Neural progenitor cell (in vitro differentiated cells): ENCODE data around the gene UBE2I. TPM values are rescaled to one million over a fixed set of nuclear protein-coding genes. Genes with fewer than 3 reads are reported as not detected.

Experiments used
- DNase-seq: peaks from one replicate; pipeline ENCODE4 v3.0.0-alpha.2; 2016; ENCODE audit warnings: low spot score
- H2AFZ ChIP-seq: fragments of 200-600 bp; sonication (generic); replicated peaks from 2 replicates; pipeline ENCODE4 v1.6.1; 2016; ENCODE audit warnings: antibody characterized with exemption
- H3F3A ChIP-seq: fragments of 200-600 bp; sonication (generic); 2 replicates; pipeline ENCODE4 v1.6.1; 2016; ENCODE audit warnings: antibody characterized with exemption, low read depth
- H3K27ac ChIP-seq: fragments of 200-600 bp; sonication (generic); 2 replicates; pipeline ENCODE4 v1.5.1; 2016; ENCODE audit warnings: mild to moderate bottlenecking
- H3K27me3 ChIP-seq: fragments of 200-600 bp; sonication (generic); 2 replicates; pipeline ENCODE4 v1.6.1; 2016; ENCODE audit warnings: mild to moderate bottlenecking, moderate library complexity
- H3K36me3 ChIP-seq: fragments of 200-600 bp; sonication (generic); 2 replicates; pipeline ENCODE4 v1.5.1; 2016
- H3K4me1 ChIP-seq: fragments of 200-600 bp; sonication (generic); 2 replicates; pipeline ENCODE4 v1.6.1; 2016; ENCODE audit warnings: mixed run types
- H3K4me2 ChIP-seq: fragments of 200-600 bp; sonication (generic); 2 replicates; pipeline ENCODE4 v1.6.1; 2016
- H3K4me3 ChIP-seq: fragments of 200-600 bp; sonication (generic); 2 replicates; pipeline ENCODE4 v1.5.1; 2016
- H3K79me2 ChIP-seq: fragments of 200-600 bp; sonication (generic); 2 replicates; pipeline ENCODE4 v1.6.1; 2016; ENCODE audit warnings: low read depth
- H3K9ac ChIP-seq: fragments of 200-600 bp; sonication (generic); 2 replicates; pipeline ENCODE4 v1.6.1; 2016
- H3K9me3 ChIP-seq: fragments of 200-600 bp; sonication (generic); 2 replicates; pipeline ENCODE4 v1.5.1; 2016; ENCODE audit warnings: low read depth
- H4K20me1 ChIP-seq: fragments of 200-600 bp; sonication (generic); 2 replicates; pipeline ENCODE4 v1.6.1; 2016; ENCODE audit warnings: low read depth
- H3K27ac Mint-ChIP-seq: 3 replicates; pipeline ENCODE4 v1.8.0; 2021; ENCODE audit warnings: mixed read lengths
- H3K27me3 Mint-ChIP-seq: 2 replicates; pipeline ENCODE4 v1.8.0; 2022; ENCODE audit warnings: low read depth, mild to moderate bottlenecking, inconsistent platforms, moderate library complexity, mixed read lengths; ENCODE audit not compliant: insufficient read depth
- H3K36me3 Mint-ChIP-seq: 3 replicates; pipeline ENCODE4 v1.8.0; 2021; ENCODE audit warnings: mixed read lengths
- H3K4me1 Mint-ChIP-seq: 3 replicates; pipeline ENCODE4 v1.8.0; 2021; ENCODE audit warnings: mixed read lengths
- H3K4me3 Mint-ChIP-seq: 3 replicates; pipeline ENCODE4 v1.8.0; 2021; ENCODE audit warnings: mild to moderate bottlenecking, moderate library complexity, mixed read lengths
- H3K9me3 Mint-ChIP-seq: 3 replicates; pipeline ENCODE4 v1.8.0; 2020; ENCODE audit warnings: mixed read lengths
- CTCF ChIP-seq: fragments of 200-600 bp; sonication (generic); IDR thresholded peaks from 2 replicates; pipeline ENCODE4 v1.5.1; 2017; ENCODE audit warnings: antibody characterized with exemption, mild to moderate bottlenecking
- EZH2 ChIP-seq: fragments of 200-600 bp; sonication (generic); IDR thresholded peaks from 2 replicates; pipeline ENCODE4 v1.6.1; 2017; ENCODE audit warnings: antibody characterized with exemption, mild to moderate bottlenecking, moderate library complexity
- EZH2phosphoT487 ChIP-seq: fragments of 200-600 bp; sonication (generic); IDR thresholded peaks from 2 replicates; pipeline ENCODE4 v1.6.1; 2017; ENCODE audit warnings: antibody characterized with exemption
- total RNA-seq: library from RNA; depleted of rRNA; stranded (reverse); fragments of >200 nt; gene quantifications from 2 replicates; pipeline ENCODE4 v1.2.3, GENCODE V29; 2015; ENCODE audit warnings: low replicate concordance

Gene UBE2I
- total RNA-seq, 1 donor from 2014 or later, result 239 TPM

GRCh38 chr16:1306334-1306733 lies 3.1 kb upstream of the UBE2I start:
- Histone ChIP-seq H3F3A (peaks cover 8% of the 10 kb centered on the region), H3K79me2 (peaks cover 16% of the 10 kb centered on the region), H3K36me3 (no peaks in the 10 kb centered on the region), H4K20me1 (peaks cover 15% of the 10 kb centered on the region), H3K27me3 (peaks cover 6% of the 10 kb centered on the region), H3K9ac (no peak overlapping the region), H3K4me1 (peaks cover 6% of the 10 kb centered on the region), H3K9me3 (no peaks in the 10 kb centered on the region), H3K27ac (no peak overlapping the region), H3K4me2 (no peak overlapping the region), H2AFZ (no peak overlapping the region), H3K4me3 (no peak overlapping the region)
- Mint-ChIP-seq H3K4me1 (peaks cover 19% of the 10 kb centered on the region), H3K36me3 (peaks cover 7% of the 10 kb centered on the region), H3K9me3 (no peaks in the 10 kb centered on the region), H3K4me3 (peak overlapping the region; percentile 38), H3K27me3 (peaks cover 11% of the 10 kb centered on the region), H3K27ac (peak overlapping the region; percentile 76)
- TF ChIP-seq EZH2 (no peak), EZH2phosphoT487 (no peak), CTCF (no peak)
- no peak for DNase-seq

- peak overlapping the region; percentile 90 for H3K4me3 Mint-ChIP-seq
- Histone ChIP-seq H3F3A (peaks cover 8% of the 10 kb centered on the region), H3K4me3 (peak overlapping the region; percentile 79), H3K4me1 (peaks cover 11% of the 10 kb centered on the region), H2AFZ (no peak overlapping the region), H3K27ac (peak overlapping the region; percentile 100), H4K20me1 (peaks cover 34% of the 10 kb centered on the region), H3K4me2 (peak overlapping the region; percentile 70), H3K9me3 (no peaks in the 10 kb centered on the region), H3K27me3 (no peaks in the 10 kb centered on the region), H3K79me2 (peaks cover 35% of the 10 kb centered on the region), H3K36me3 (no peaks in the 10 kb centered on the region), H3K9ac (peak overlapping the region; percentile 100)
- H3K27me3 Mint-ChIP-seq, result peaks cover 8% of the 10 kb centered on the region
- DNase-seq, result no peak
- TF ChIP-seq EZH2 (no peak), EZH2phosphoT487 (no peak), CTCF (no peak)
- H3K27ac Mint-ChIP-seq, result peak overlapping the region; percentile 47
- H3K4me1 Mint-ChIP-seq, result peaks cover 20% of the 10 kb centered on the region
- peaks cover 11% of the 10 kb centered on the region for H3K36me3 Mint-ChIP-seq
- no peaks in the 10 kb centered on the region for H3K9me3 Mint-ChIP-seq
These were observed 1.1 kb upstream of the UBE2I start for GRCh38 chr16:1308036-1308976.

GRCh38 chr16:1309888-1310831 lies 724 bp downstream of the UBE2I start:
- peaks cover 54% of the 10 kb centered on the region for H3K79me2 ChIP-seq
- no peak overlapping the region for H3K27ac ChIP-seq
- peak overlapping the region; percentile 100 for H3K4me3 ChIP-seq
- H2AFZ ChIP-seq, result no peak overlapping the region
- H3K4me2 ChIP-seq, result peak overlapping the region; percentile 100
- no peak for DNase-seq
- Mint-ChIP-seq H3K4me1 (peaks cover 18% of the 10 kb centered on the region), H3K36me3 (peaks cover 13% of the 10 kb centered on the region), H3K9me3 (no peaks in the 10 kb centered on the region), H3K4me3 (peak overlapping the region; percentile 98), H3K27me3 (peaks cover 6% of the 10 kb centered on the region), H3K27ac (peak overlapping the region; percentile 99)
- peak overlapping the region; percentile 100 for H3K9ac ChIP-seq
- H4K20me1 ChIP-seq, result peaks cover 53% of the 10 kb centered on the region
- H3K36me3 ChIP-seq, result no peaks in the 10 kb centered on the region
- H3K9me3 ChIP-seq, result no peaks in the 10 kb centered on the region
- TF ChIP-seq EZH2phosphoT487, result no peak
- no peak for TF ChIP-seq EZH2
- no peak for TF ChIP-seq CTCF
- H3K27me3 ChIP-seq, result no peaks in the 10 kb centered on the region
- peaks cover 11% of the 10 kb centered on the region for H3K4me1 ChIP-seq
- peaks cover 8% of the 10 kb centered on the region for H3F3A ChIP-seq
